Vagina (tissue), 2 donors: ENCODE results near the gene PAGE4. TPM values are rescaled to one million over a fixed set of nuclear protein-coding genes. Genes with fewer than 3 reads are reported as not detected.

Experiments
- DNase-seq, 2 donors: peaks; one replicate each; pipeline ENCODE4 v3.0.0-alpha.2; 2017; ENCODE audit errors: extremely low spot score in 2 of 2
- H3K27ac ChIP-seq: fragments of 200-600 bp; sonication (generic); one replicate; pipeline ENCODE4 v1.5.1; 2019
- H3K27me3 ChIP-seq: fragments of 200-600 bp; sonication (generic); one replicate; pipeline ENCODE4 v1.5.1; 2019
- H3K36me3 ChIP-seq, 2 donors: fragments of 200-600 bp; sonication (generic); one replicate each; pipeline ENCODE4 v1.5.1; 2017 to 2019
- H3K4me1 ChIP-seq: fragments of 200-600 bp; sonication (generic); one replicate; pipeline ENCODE4 v1.5.1; 2019
- H3K4me3 ChIP-seq, 2 donors: fragments of 200-600 bp; sonication (generic); 1 replicate in 1 of 2; 2 replicates in 1 of 2; pipeline ENCODE4 v1.5.1; 2016 to 2019
- H3K9me3 ChIP-seq: fragments of 200-600 bp; sonication (generic); one replicate; pipeline ENCODE4 v1.5.1; 2019
- CTCF ChIP-seq, 3 experiments: fragments of 450-650 bp in 2 of 3; fragments of 200-600 bp in 1 of 3; sonication (generic) in 1 of 3; IDR thresholded peaks; one replicate each; pipeline ENCODE4 v1.5.1; 2017 to 2019; ENCODE audit warnings: antibody characterized with exemption in 3 of 3, mild to moderate bottlenecking in 2 of 3, moderate library complexity in 2 of 3
- POLR2A ChIP-seq, 2 donors: fragments of 450-650 bp; IDR thresholded peaks; one replicate each; pipeline ENCODE4 v1.6.1; 2017; ENCODE audit warnings: antibody characterized with exemption in 2 of 2, mild to moderate bottlenecking in 2 of 2, moderate library complexity in 2 of 2
- POLR2AphosphoS5 ChIP-seq, 2 donors: sonication (generic); formaldehyde crosslinking; IDR thresholded peaks; one replicate each; pipeline ENCODE4 v1.9.0; 2017; ENCODE audit warnings: antibody characterized with exemption in 2 of 2, mild to moderate bottlenecking in 2 of 2, low read depth in 1 of 2; ENCODE audit not compliant: insufficient read depth in 1 of 2
- intact Hi-C: fragments of 100-400 bp; cut with DNase I; formaldehyde crosslinking; loops from one replicate; pipeline ENCODE4 v1.15.1; 2023
- total RNA-seq: library from RNA; depleted of rRNA; stranded (reverse); fragments of >200 nt; gene quantifications from one replicate; pipeline ENCODE4 v1.2.3, GENCODE V29; 2016

The PAGE4 gene
- not detected for total RNA-seq

- Histone ChIP-seq H3K27ac (no peak within 1 kb of the TSS), H3K27me3 (no peaks in the 10 kb centered on the region), H3K4me3 (no peak within 1 kb of the TSS), H3K36me3 (no peaks in the 10 kb centered on the region), H3K9me3 (no peaks in the 10 kb centered on the region), H3K4me1 (no peaks in the 10 kb centered on the region)
- intact Hi-C loops, result no loop called here
- TF ChIP-seq POLR2AphosphoS5 (IDR thresholded peaks at IDR 0.05; ENCODE audit: insufficient read depth in 1 of 2, low read depth in 1 of 2) (no peak), POLR2A (IDR thresholded peaks at IDR 0.05) (no peak), CTCF (IDR thresholded peaks at IDR 0.05) (no peak)
- no peak for DNase-seq
Measured at GRCh38 chrX:49829016-49829415, at the start of gene PAGE4. TSS of gene PAGE4 (plus strand) at chrX:49829303. CDS start at chrX:49830429, 1,126 bp downstream.

- H3K4me3 ChIP-seq, result no peak overlapping the region
- TF ChIP-seq POLR2AphosphoS5 (IDR thresholded peaks at IDR 0.05; ENCODE audit: insufficient read depth in 1 of 2, low read depth in 1 of 2) (no peak), CTCF (IDR thresholded peaks at IDR 0.05) (no peak), POLR2A (IDR thresholded peaks at IDR 0.05) (no peak)
- H3K27ac ChIP-seq, result no peak overlapping the region
- H3K36me3 ChIP-seq, result no peaks in the 10 kb centered on the region
- DNase-seq, result no peak
- H3K4me1 ChIP-seq, result no peaks in the 10 kb centered on the region
- no peaks in the 10 kb centered on the region for H3K9me3 ChIP-seq
- intact Hi-C loops, result no loop called here
- no peaks in the 10 kb centered on the region for H3K27me3 ChIP-seq
Measured at GRCh38 chrX:49784747-49785280, 44.3 kb upstream of the PAGE4 start.

GRCh38 chrX:49792376-49792775 is 36.7 kb upstream of the PAGE4 start:
- H3K9me3 ChIP-seq, result no peaks in the 10 kb centered on the region
- H3K36me3 ChIP-seq, result no peaks in the 10 kb centered on the region
- intact Hi-C loops, result no loop called here
- no peak for DNase-seq
- no peak for TF ChIP-seq CTCF (IDR thresholded peaks at IDR 0.05)
- TF ChIP-seq POLR2AphosphoS5 (IDR thresholded peaks at IDR 0.05; ENCODE audit: insufficient read depth in 1 of 2, low read depth in 1 of 2), result no peak
- no peak for TF ChIP-seq POLR2A (IDR thresholded peaks at IDR 0.05)
- no peaks in the 10 kb centered on the region for H3K27me3 ChIP-seq
- no peak overlapping the region for H3K4me3 ChIP-seq
- H3K27ac ChIP-seq, result no peak overlapping the region
- no peaks in the 10 kb centered on the region for H3K4me1 ChIP-seq

GRCh38 chrX:49793686-49794085 is 35.4 kb upstream of the PAGE4 start:
- H3K4me1 ChIP-seq, result no peaks in the 10 kb centered on the region
- H3K27me3 ChIP-seq, result no peaks in the 10 kb centered on the region
- H3K36me3 ChIP-seq, result no peaks in the 10 kb centered on the region
- no peak overlapping the region for H3K27ac ChIP-seq
- no peak for DNase-seq
- intact Hi-C loops, result no loop called here
- no peak overlapping the region for H3K4me3 ChIP-seq
- TF ChIP-seq POLR2A (IDR thresholded peaks at IDR 0.05), result no peak
- TF ChIP-seq POLR2AphosphoS5 (IDR thresholded peaks at IDR 0.05; ENCODE audit: insufficient read depth in 1 of 2, low read depth in 1 of 2), result no peak
- TF ChIP-seq CTCF (IDR thresholded peaks at IDR 0.05), result no peak
- no peaks in the 10 kb centered on the region for H3K9me3 ChIP-seq

GRCh38 chrX:49799828-49800227 is 29.3 kb upstream of the PAGE4 start:
- no peaks in the 10 kb centered on the region for H3K4me1 ChIP-seq
- no peak overlapping the region for H3K4me3 ChIP-seq
- no peaks in the 10 kb centered on the region for H3K9me3 ChIP-seq
- H3K36me3 ChIP-seq, result no peaks in the 10 kb centered on the region
- intact Hi-C loops, result no loop called here
- no peaks in the 10 kb centered on the region for H3K27me3 ChIP-seq
- no peak for DNase-seq
- TF ChIP-seq CTCF (IDR thresholded peaks at IDR 0.05) (no peak), POLR2AphosphoS5 (IDR thresholded peaks at IDR 0.05; ENCODE audit: insufficient read depth in 1 of 2, low read depth in 1 of 2) (no peak), POLR2A (IDR thresholded peaks at IDR 0.05) (no peak)
- H3K27ac ChIP-seq, result no peak overlapping the region
